C4-2B (cell line): Measurements from ENCODE around the gene MAD2L1BP.

ENCODE experiments used
- H3K27ac ChIP-seq: fragments of 450-650 bp; 2 replicates; pipeline ENCODE4 v1.5.1; 2017
- ZFX ChIP-seq: fragments of 450-650 bp; IDR thresholded peaks from 2 replicates; pipeline ENCODE4 v1.6.1; 2017
- TF ChIP-seq, protein P1 (sequence below): fragments of 450-650 bp; conservative IDR thresholded peaks from 2 replicates; pipeline ENCODE4 v1.5.1; 2017; ENCODE audit warnings: mild to moderate bottlenecking

MAD2L1BP gene

GRCh38 chr6:43674291-43674690, 38.7 kb downstream of the MAD2L1BP start:
- TF ChIP-seq, protein P1, sequence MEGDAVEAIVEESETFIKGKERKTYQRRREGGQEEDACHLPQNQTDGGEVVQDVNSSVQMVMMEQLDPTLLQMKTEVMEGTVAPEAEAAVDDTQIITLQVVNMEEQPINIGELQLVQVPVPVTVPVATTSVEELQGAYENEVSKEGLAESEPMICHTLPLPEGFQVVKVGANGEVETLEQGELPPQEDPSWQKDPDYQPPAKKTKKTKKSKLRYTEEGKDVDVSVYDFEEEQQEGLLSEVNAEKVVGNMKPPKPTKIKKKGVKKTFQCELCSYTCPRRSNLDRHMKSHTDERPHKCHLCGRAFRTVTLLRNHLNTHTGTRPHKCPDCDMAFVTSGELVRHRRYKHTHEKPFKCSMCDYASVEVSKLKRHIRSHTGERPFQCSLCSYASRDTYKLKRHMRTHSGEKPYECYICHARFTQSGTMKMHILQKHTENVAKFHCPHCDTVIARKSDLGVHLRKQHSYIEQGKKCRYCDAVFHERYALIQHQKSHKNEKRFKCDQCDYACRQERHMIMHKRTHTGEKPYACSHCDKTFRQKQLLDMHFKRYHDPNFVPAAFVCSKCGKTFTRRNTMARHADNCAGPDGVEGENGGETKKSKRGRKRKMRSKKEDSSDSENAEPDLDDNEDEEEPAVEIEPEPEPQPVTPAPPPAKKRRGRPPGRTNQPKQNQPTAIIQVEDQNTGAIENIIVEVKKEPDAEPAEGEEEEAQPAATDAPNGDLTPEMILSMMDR, result no peak
- TF ChIP-seq ZFX, result no peak
- H3K27ac ChIP-seq, result no peak overlapping the region

GRCh38 chr6:43674921-43675320, 39.3 kb downstream of the MAD2L1BP start:
- no peak overlapping the region for H3K27ac ChIP-seq
- TF ChIP-seq, protein P1, result no peak
- no peak for TF ChIP-seq ZFX

DNA sequence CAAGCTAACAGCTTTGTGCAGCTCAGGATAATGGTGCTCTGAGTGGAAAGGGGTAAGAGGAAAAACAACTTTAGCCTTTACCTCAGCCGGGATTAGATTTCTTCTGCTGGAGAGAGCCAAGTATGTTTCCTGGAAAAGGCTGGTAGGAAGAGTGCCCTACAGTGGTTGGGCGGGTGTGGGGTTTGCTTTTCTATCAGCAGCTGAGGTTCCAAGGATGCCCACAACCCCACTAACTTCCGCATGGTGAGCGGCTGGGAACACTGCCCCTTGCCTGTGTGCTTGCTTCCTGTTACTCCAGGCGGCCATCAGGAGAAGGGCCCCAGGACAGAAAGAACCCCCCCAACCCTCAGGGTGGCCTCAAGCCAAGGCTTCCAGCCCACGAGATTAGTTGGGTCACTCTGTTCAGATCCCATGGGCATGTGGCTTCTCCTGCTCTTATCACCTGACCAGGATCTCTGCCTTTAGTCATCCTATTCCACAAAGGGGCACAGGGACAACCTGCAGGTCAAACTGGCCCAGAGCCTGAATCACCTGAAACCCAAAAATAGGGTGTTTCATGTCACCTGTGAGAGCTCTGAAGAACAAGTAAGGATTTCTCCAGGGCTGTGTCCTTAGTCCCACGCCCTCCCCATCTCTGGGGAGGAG, 41.4 kb downstream of the MAD2L1BP start:
- no peak overlapping the region for H3K27ac ChIP-seq
- TF ChIP-seq, protein P1, result no peak
- TF ChIP-seq ZFX, result no peak

DNA sequence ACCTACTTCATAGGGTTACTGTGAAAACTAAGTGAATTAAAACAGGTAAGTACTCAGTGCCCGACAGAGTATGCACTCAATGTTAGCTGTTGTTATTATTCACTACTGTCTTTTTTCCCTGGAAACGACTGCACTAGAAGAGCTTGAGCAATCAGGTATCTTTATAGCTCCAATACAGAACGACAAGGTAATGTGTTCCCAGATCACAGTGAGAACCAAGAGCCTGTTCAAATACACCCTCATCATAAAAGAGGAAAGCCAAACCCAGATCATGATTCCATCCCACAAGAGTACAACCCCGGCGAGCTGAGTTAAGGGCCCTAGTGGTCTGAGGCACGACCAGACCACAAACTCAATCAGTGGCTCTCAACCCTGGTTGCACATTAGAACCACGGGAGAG, 42.1 kb downstream of the MAD2L1BP start:
- no peak overlapping the region for H3K27ac ChIP-seq
- no peak for TF ChIP-seq ZFX
- TF ChIP-seq, protein P1, result no peak

- no peak overlapping the region for H3K27ac ChIP-seq
- TF ChIP-seq, protein P1, result no peak
- no peak for TF ChIP-seq ZFX
Measured at GRCh38 chr6:43678341-43678740, 42.7 kb downstream of the MAD2L1BP start.

GRCh38 chr6:43679057-43679456, 43.4 kb downstream of the MAD2L1BP start:
- no peak for TF ChIP-seq ZFX
- TF ChIP-seq, protein P1, result no peak
- H3K27ac ChIP-seq, result no peak overlapping the region

DNA sequence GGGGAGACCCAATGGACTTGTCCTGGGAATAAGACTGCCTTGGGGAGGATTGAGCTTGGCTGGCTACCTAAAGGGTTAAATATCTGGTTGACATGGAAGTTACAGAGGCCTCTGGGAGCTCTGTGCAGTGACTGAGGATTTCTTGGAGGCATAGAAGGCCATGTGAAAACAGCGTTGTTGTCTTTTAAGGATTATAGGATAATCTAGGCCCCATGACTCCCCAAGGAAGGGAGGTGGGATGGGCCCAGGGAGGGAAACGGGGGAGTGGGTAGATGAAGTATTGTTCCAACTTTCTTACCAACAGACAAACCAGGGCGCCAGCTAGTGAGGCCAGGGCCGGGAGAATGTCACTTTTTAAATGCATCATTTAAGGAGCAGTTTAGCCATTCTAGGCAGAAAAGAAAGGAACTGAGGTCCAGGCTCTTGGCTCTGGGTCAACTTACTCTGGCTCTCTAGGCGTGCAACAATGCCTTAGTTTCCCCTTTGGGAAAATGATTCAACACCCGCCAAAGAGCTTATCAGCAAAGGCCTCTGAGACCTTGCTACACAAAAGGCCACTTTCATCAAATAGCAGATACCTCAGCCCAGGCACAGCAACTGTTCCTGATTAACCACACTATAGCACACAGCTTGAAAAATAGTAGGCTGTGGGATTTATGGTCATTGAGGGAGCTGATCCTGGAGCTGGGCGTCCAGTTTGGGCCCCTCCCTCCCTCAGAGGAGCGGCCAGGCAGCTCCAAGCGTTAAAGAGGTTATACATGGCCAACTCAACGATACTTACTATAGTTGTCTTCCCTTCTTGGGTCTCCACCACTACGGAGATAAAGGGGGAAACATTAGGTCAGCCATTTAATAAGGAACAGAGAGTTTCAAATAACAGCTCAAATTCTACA, 44.9 kb downstream of the MAD2L1BP start:
- TF ChIP-seq ZFX, result no peak
- TF ChIP-seq, protein P1, result no peak
- no peak overlapping the region; the same call in 1 of the 2 replicates for H3K27ac ChIP-seq
